Chondrocyte (in vitro differentiated cells): ENCODE measurements around the gene PNKP. TPM values are rescaled to one million over a fixed set of nuclear protein-coding genes. Genes with fewer than 3 reads are reported as not detected.

ENCODE experiments used
- DNase-seq: peaks from one replicate; pipeline ENCODE4 v3.0.0; 2021; ENCODE audit warnings: mixed read lengths, low spot score
- H3K27ac Mint-ChIP-seq: one replicate; pipeline ENCODE4 v1.8.0; 2021; ENCODE audit warnings: mild to moderate bottlenecking, moderate library complexity, mixed read lengths; ENCODE audit not compliant: unreplicated experiment
- H3K27me3 Mint-ChIP-seq: 2 replicates; pipeline ENCODE4 v1.8.0; 2021; ENCODE audit warnings: low read depth, mixed read lengths
- H3K36me3 Mint-ChIP-seq: 2 replicates; pipeline ENCODE4 v1.8.0; 2021; ENCODE audit warnings: low read depth, mixed read lengths
- H3K4me1 Mint-ChIP-seq: 2 replicates; pipeline ENCODE4 v1.8.0; 2021; ENCODE audit warnings: low read depth, mild to moderate bottlenecking, mixed read lengths
- H3K4me3 Mint-ChIP-seq: one replicate; pipeline ENCODE4 v1.8.0; 2021; ENCODE audit warnings: mild to moderate bottlenecking, moderate library complexity, mixed read lengths; ENCODE audit not compliant: unreplicated experiment
- H3K9me3 Mint-ChIP-seq: 2 replicates; pipeline ENCODE4 v1.8.0; 2021; ENCODE audit warnings: low read depth, mixed read lengths
- CTCF ChIP-seq: fragments of 200-600 bp; sonication (generic); IDR thresholded peaks from 2 replicates; pipeline ENCODE4 v1.5.0; 2021; ENCODE audit warnings: antibody characterized with exemption, mild to moderate bottlenecking, moderate library complexity
- total RNA-seq: library from RNA; stranded (reverse); gene quantifications from 3 replicates; pipeline ENCODE4 v1.2.1, GENCODE V29; 2021

PNKP gene
- total RNA-seq, 1 donor from 2014 or later, result 52.4 TPM

DNA sequence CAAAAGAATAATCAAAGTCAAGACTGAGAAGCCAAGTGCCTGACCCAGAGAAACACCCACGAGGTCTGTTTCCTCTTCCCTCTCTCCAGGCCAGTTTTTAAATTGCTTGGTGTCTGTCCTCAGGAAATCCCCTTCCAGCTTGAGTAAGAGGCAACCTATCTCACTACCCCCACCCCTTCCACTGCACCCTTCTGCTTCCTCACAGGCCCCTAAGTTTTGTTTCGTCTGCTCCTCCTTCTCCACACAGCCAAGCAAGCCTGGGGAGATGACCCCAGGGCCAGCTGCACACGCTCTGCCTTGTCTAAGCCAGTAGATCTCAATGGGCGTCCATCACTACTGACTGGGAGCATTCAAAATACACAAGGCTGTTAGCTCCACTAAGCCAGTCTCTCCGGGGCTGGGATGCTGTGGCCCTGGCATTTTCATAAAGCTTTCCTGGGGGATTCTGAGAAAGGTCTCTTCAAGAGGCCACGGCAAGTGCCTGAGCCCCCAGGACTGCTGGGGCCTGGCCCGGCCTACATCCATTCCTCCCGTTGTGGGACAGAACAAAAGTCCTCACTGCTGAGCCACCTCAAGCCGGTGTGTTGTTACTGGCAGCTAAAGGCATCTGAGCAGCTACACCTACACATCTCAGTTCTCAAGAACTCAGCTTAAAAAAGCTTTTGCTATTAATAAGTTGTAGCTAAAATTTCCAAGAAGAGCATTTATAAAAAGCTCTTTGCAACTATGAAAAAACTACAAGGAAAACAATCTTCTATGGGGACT, 44.2 kb upstream of the PNKP start:
- peak overlapping the region; percentile 57 for H3K27ac Mint-ChIP-seq
- H3K4me1 Mint-ChIP-seq, result peaks cover 11% of the 10 kb centered on the region
- H3K36me3 Mint-ChIP-seq, result peaks cover 20% of the 10 kb centered on the region
- H3K9me3 Mint-ChIP-seq, result peaks cover 4% of the 10 kb centered on the region
- no peak for DNase-seq
- no peak overlapping the region for H3K4me3 Mint-ChIP-seq
- no peaks in the 10 kb centered on the region for H3K27me3 Mint-ChIP-seq
- TF ChIP-seq CTCF, result no peak

GRCh38 chr19:49910179-49910578, 42.8 kb upstream of the PNKP start:
- peaks cover 19% of the 10 kb centered on the region for H3K36me3 Mint-ChIP-seq
- no peak for DNase-seq
- H3K4me3 Mint-ChIP-seq, result no peak overlapping the region
- TF ChIP-seq CTCF, result no peak
- peaks cover 11% of the 10 kb centered on the region for H3K4me1 Mint-ChIP-seq
- no peak overlapping the region for H3K27ac Mint-ChIP-seq
- no peaks in the 10 kb centered on the region for H3K9me3 Mint-ChIP-seq
- no peaks in the 10 kb centered on the region for H3K27me3 Mint-ChIP-seq

DNA sequence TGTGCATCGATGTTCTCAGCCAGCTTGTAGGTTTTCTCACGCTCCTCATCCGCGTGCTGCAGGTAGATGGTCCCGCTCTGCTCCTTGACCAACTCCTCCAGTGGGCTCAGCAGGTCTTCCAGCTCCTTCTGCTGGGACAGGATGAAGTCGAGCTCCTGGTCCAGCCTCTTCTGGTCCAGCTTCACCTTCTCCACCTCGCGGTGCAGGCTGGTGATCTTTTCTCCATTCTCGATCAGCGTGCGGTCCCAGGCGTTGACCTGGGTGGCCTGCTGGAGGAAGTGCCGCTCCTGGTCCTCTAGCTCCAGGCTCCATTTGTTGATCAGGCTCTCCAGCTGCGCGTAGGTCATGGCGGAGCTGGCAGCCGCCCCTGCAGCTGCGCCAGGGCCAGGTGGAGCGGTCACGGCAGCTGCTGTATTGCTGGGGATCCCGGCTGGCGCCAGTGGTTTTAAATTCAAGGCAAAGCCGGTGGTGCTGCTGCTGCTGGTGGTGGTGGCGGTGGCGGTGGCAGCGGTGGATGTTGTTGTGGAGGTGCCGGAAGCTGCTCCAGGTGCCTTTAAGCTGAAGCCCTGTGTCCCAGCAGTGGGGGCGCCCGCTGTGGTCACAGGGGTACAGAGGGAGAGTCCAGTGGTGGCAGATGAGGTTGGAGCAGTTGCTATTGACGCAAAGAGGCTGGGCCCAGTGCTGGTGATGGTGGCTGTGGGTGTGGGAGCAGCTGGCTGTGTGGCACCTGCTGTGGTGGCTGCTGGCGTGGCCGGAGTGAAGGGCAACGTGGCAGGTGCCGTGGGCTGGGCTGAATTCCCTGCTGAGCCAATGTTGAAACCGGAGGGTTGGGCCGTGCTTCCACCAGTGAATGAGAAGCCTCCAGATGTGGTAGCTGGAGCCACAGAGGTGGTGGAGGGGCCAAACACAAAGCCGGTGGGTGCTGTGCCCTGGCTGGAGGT, 41.4 kb upstream of the PNKP start:
- no peaks in the 10 kb centered on the region for H3K9me3 Mint-ChIP-seq
- no peak for TF ChIP-seq CTCF
- H3K4me1 Mint-ChIP-seq, result peaks cover 11% of the 10 kb centered on the region
- H3K27ac Mint-ChIP-seq, result no peak overlapping the region
- H3K36me3 Mint-ChIP-seq, result peaks cover 16% of the 10 kb centered on the region
- H3K4me3 Mint-ChIP-seq, result no peak overlapping the region
- no peak for DNase-seq
- no peaks in the 10 kb centered on the region for H3K27me3 Mint-ChIP-seq

DNA sequence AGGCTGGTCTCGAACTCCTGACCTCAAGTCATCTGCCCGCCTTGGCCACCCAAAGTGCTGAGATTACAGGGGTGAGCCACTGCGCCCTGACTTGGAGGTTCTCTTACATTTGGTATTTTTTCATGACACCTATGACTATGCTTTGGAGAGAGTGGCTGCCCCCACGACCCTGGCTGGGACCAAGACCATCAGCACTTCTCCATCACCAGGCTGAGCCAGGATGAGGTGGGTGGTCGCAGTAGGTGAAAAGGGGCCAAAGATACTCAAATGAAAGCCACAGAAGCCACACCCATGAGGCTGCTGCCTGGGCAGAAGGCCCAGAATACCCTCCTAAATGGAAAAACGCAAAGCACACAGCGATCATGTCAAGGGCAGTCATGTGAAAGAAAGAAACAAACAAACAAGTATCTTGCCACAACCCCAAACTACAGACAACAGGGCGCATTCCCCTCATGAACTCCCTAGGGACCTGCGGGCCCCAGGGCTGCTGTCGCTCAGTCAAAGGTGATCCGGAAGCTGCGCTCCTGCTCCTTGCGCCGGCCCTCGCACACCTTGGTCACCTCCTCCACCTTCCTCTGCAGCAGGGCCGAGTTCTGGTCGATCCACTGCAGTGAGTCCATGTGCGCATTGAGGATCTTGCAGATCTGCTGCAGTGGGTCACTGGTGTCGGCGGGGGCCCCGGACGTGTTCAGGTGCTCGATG, 40.5 kb upstream of the PNKP start:
- no peaks in the 10 kb centered on the region for H3K9me3 Mint-ChIP-seq
- H3K4me3 Mint-ChIP-seq, result no peak overlapping the region
- H3K27me3 Mint-ChIP-seq, result no peaks in the 10 kb centered on the region
- TF ChIP-seq CTCF, result no peak
- DNase-seq, result no peak
- no peak overlapping the region for H3K27ac Mint-ChIP-seq
- peaks cover 15% of the 10 kb centered on the region for H3K36me3 Mint-ChIP-seq
- H3K4me1 Mint-ChIP-seq, result peaks cover 11% of the 10 kb centered on the region
